ENCODE data around the gene PAX6.

The PAX6 gene

GRCh38 chr11:31792456-31792855 is 18.7 kb downstream of the PAX6 start:
- FAIRE-seq (no peak), DNase-seq (ENCODE audit: insufficient read length, low spot score) (no peak)
- no peak for TF ChIP-seq SPI1 (IDR thresholded peaks at IDR 0.05; ENCODE audit: low read depth, low read length)
- TF ChIP-seq POLR2AphosphoS5 (IDR thresholded peaks at IDR 0.05; ENCODE audit: low read depth, low read length) = no peak
- no peak for TF ChIP-seq POU2F2 (IDR thresholded peaks at IDR 0.05; ENCODE audit: low read depth, low read length)
- TF ChIP-seq POLR2A (IDR thresholded peaks at IDR 0.05; ENCODE audit: low read depth, low read length) = no peak
- TF ChIP-seq TAF1 (IDR thresholded peaks at IDR 0.05; ENCODE audit: low read depth, low read length) = no peak
- TF ChIP-seq PAX5 (IDR thresholded peaks at IDR 0.05; ENCODE audit: insufficient read depth, low read length, severe bottlenecking) = no peak

GRCh38 chr11:31792036-31792435 is 19.1 kb downstream of the PAX6 start:
- TF ChIP-seq POLR2A (IDR thresholded peaks at IDR 0.05; ENCODE audit: low read depth, low read length) (no peak), SPI1 (IDR thresholded peaks at IDR 0.05; ENCODE audit: low read depth, low read length) (no peak), POU2F2 (IDR thresholded peaks at IDR 0.05; ENCODE audit: low read depth, low read length) (no peak), PAX5 (IDR thresholded peaks at IDR 0.05; ENCODE audit: insufficient read depth, low read length, severe bottlenecking) (no peak), POLR2AphosphoS5 (IDR thresholded peaks at IDR 0.05; ENCODE audit: low read depth, low read length) (no peak), TAF1 (IDR thresholded peaks at IDR 0.05; ENCODE audit: low read depth, low read length) (no peak)
- no peak for DNase-seq (ENCODE audit: insufficient read length, low spot score)
- FAIRE-seq = no peak

- FAIRE-seq = no peak
- TF ChIP-seq SPI1 (IDR thresholded peaks at IDR 0.05; ENCODE audit: low read depth, low read length) = no peak
- no peak for TF ChIP-seq POU2F2 (IDR thresholded peaks at IDR 0.05; ENCODE audit: low read depth, low read length)
- TF ChIP-seq POLR2A (IDR thresholded peaks at IDR 0.05; ENCODE audit: low read depth, low read length) = no peak
- no peak for TF ChIP-seq TAF1 (IDR thresholded peaks at IDR 0.05; ENCODE audit: low read depth, low read length)
- TF ChIP-seq PAX5 (IDR thresholded peaks at IDR 0.05; ENCODE audit: insufficient read depth, low read length, severe bottlenecking) = no peak
- no peak for TF ChIP-seq POLR2AphosphoS5 (IDR thresholded peaks at IDR 0.05; ENCODE audit: low read depth, low read length)
- no peak for DNase-seq (ENCODE audit: insufficient read length, low spot score)
These were observed 20.5 kb downstream of the PAX6 start for GRCh38 chr11:31790649-31791048.

- DNase-seq (ENCODE audit: insufficient read length, low spot score) (no peak), FAIRE-seq (no peak)
- no peak for TF ChIP-seq POU2F2 (IDR thresholded peaks at IDR 0.05; ENCODE audit: low read depth, low read length)
- no peak for TF ChIP-seq POLR2AphosphoS5 (IDR thresholded peaks at IDR 0.05; ENCODE audit: low read depth, low read length)
- TF ChIP-seq PAX5 (IDR thresholded peaks at IDR 0.05; ENCODE audit: insufficient read depth, low read length, severe bottlenecking) = no peak
- no peak for TF ChIP-seq POLR2A (IDR thresholded peaks at IDR 0.05; ENCODE audit: low read depth, low read length)
- no peak for TF ChIP-seq TAF1 (IDR thresholded peaks at IDR 0.05; ENCODE audit: low read depth, low read length)
- TF ChIP-seq SPI1 (IDR thresholded peaks at IDR 0.05; ENCODE audit: low read depth, low read length) = no peak
These were observed 23.0 kb downstream of the PAX6 start for GRCh38 chr11:31788085-31788484.

- FAIRE-seq (no peak), DNase-seq (ENCODE audit: insufficient read length, low spot score) (no peak)
- TF ChIP-seq POLR2A (IDR thresholded peaks at IDR 0.05; ENCODE audit: low read depth, low read length) (no peak), POLR2AphosphoS5 (IDR thresholded peaks at IDR 0.05; ENCODE audit: low read depth, low read length) (no peak), TAF1 (IDR thresholded peaks at IDR 0.05; ENCODE audit: low read depth, low read length) (no peak), PAX5 (IDR thresholded peaks at IDR 0.05; ENCODE audit: insufficient read depth, low read length, severe bottlenecking) (no peak), POU2F2 (IDR thresholded peaks at IDR 0.05; ENCODE audit: low read depth, low read length) (no peak), SPI1 (IDR thresholded peaks at IDR 0.05; ENCODE audit: low read depth, low read length) (no peak)
These were observed 24.0 kb downstream of the PAX6 start for GRCh38 chr11:31786996-31787685.

- no peak for TF ChIP-seq SPI1 (IDR thresholded peaks at IDR 0.05; ENCODE audit: low read depth, low read length)
- TF ChIP-seq POLR2AphosphoS5 (IDR thresholded peaks at IDR 0.05; ENCODE audit: low read depth, low read length) = no peak
- TF ChIP-seq POU2F2 (IDR thresholded peaks at IDR 0.05; ENCODE audit: low read depth, low read length) = no peak
- TF ChIP-seq PAX5 (IDR thresholded peaks at IDR 0.05; ENCODE audit: insufficient read depth, low read length, severe bottlenecking) = no peak
- TF ChIP-seq TAF1 (IDR thresholded peaks at IDR 0.05; ENCODE audit: low read depth, low read length) = no peak
- no peak for TF ChIP-seq POLR2A (IDR thresholded peaks at IDR 0.05; ENCODE audit: low read depth, low read length)
- no peak for FAIRE-seq
- DNase-seq (ENCODE audit: insufficient read length, low spot score) = no peak
These were observed 26.5 kb downstream of the PAX6 start for GRCh38 chr11:31784611-31785010.

GRCh38 chr11:31783252-31783651 is 27.9 kb downstream of the PAX6 start:
- no peak for TF ChIP-seq POLR2A (IDR thresholded peaks at IDR 0.05; ENCODE audit: low read depth, low read length)
- TF ChIP-seq POLR2AphosphoS5 (IDR thresholded peaks at IDR 0.05; ENCODE audit: low read depth, low read length) = no peak
- TF ChIP-seq TAF1 (IDR thresholded peaks at IDR 0.05; ENCODE audit: low read depth, low read length) = no peak
- TF ChIP-seq SPI1 (IDR thresholded peaks at IDR 0.05; ENCODE audit: low read depth, low read length) = no peak
- no peak for TF ChIP-seq POU2F2 (IDR thresholded peaks at IDR 0.05; ENCODE audit: low read depth, low read length)
- TF ChIP-seq PAX5 (IDR thresholded peaks at IDR 0.05; ENCODE audit: insufficient read depth, low read length, severe bottlenecking) = no peak
- DNase-seq (ENCODE audit: insufficient read length, low spot score) (no peak), FAIRE-seq (no peak)

- DNase-seq (ENCODE audit: insufficient read length, low spot score) (no peak), FAIRE-seq (no peak)
- no peak for TF ChIP-seq POU2F2 (IDR thresholded peaks at IDR 0.05; ENCODE audit: low read depth, low read length)
- no peak for TF ChIP-seq POLR2AphosphoS5 (IDR thresholded peaks at IDR 0.05; ENCODE audit: low read depth, low read length)
- TF ChIP-seq PAX5 (IDR thresholded peaks at IDR 0.05; ENCODE audit: insufficient read depth, low read length, severe bottlenecking) = no peak
- TF ChIP-seq POLR2A (IDR thresholded peaks at IDR 0.05; ENCODE audit: low read depth, low read length) = no peak
- no peak for TF ChIP-seq SPI1 (IDR thresholded peaks at IDR 0.05; ENCODE audit: low read depth, low read length)
- TF ChIP-seq TAF1 (IDR thresholded peaks at IDR 0.05; ENCODE audit: low read depth, low read length) = no peak
These were observed 28.9 kb downstream of the PAX6 start for GRCh38 chr11:31782257-31782656.

- TF ChIP-seq SPI1 (IDR thresholded peaks at IDR 0.05; ENCODE audit: low read depth, low read length) = no peak
- no peak for TF ChIP-seq POU2F2 (IDR thresholded peaks at IDR 0.05; ENCODE audit: low read depth, low read length)
- no peak for TF ChIP-seq POLR2AphosphoS5 (IDR thresholded peaks at IDR 0.05; ENCODE audit: low read depth, low read length)
- no peak for TF ChIP-seq POLR2A (IDR thresholded peaks at IDR 0.05; ENCODE audit: low read depth, low read length)
- no peak for TF ChIP-seq PAX5 (IDR thresholded peaks at IDR 0.05; ENCODE audit: insufficient read depth, low read length, severe bottlenecking)
- no peak for TF ChIP-seq TAF1 (IDR thresholded peaks at IDR 0.05; ENCODE audit: low read depth, low read length)
- FAIRE-seq (no peak), DNase-seq (ENCODE audit: insufficient read length, low spot score) (no peak)
These were observed 30.6 kb downstream of the PAX6 start for GRCh38 chr11:31780480-31780971.
